Motor neuron (in vitro differentiated cells): Measurements from ENCODE around the gene MARCHF3. TPM values are rescaled to one million over a fixed set of nuclear protein-coding genes. Genes with fewer than 3 reads are reported as not detected.
"Not testable (repeated sequence)": the region's sequence is repeated elsewhere in the genome, so short reads cannot be mapped to it uniquely, and the experiment has no call there.

ENCODE experiments used
- ATAC-seq, 8 experiments: fragments of 200-7000 bp; cut with Tn5 transposase; replicated peaks in 6 of 8; 2 replicates each; pipeline ENCODE4 v1.8.0; 2021; ENCODE audit warnings: mild to moderate bottlenecking in 8 of 8, moderate library complexity in 8 of 8
- H3K27ac ChIP-seq, 2 donors: fragments of 250-450 bp; sonication (Bioruptor Pico); 2 replicates each; pipeline ENCODE4 v1.9.0; 2021; ENCODE audit warnings: antibody characterized with exemption in 2 of 2, mild to moderate bottlenecking in 2 of 2, moderate library complexity in 1 of 2
- H3K4me1 ChIP-seq, 2 donors: fragments of 250-450 bp; sonication (Bioruptor Pico); replicated peaks in 1 of 2; 2 replicates each; pipeline ENCODE4 v1.6.1; 2021; ENCODE audit warnings: antibody characterized with exemption in 2 of 2, mild to moderate bottlenecking in 2 of 2, moderate library complexity in 1 of 2
- H3K4me3 ChIP-seq, 5 donors: fragments of 250-450 bp; sonication (Bioruptor Pico); 2 replicates each; pipeline ENCODE4 v1.9.0; 2021; ENCODE audit warnings: antibody characterized with exemption in 5 of 5, mild to moderate bottlenecking in 5 of 5, moderate library complexity in 4 of 5
- WGBS, 10 experiments: fragments of 450-650 bp; shearing (Covaris generic); methylation state at CpG; one replicate each; pipeline ENCODE4 v1.0.0; 2022; 5-methylcytosine and 5-hydroxymethylcytosine counted together
- in situ Hi-C, 9 experiments: fragments of 400-800 bp; cut with MboI; loops; one replicate each; pipeline ENCODE4 v1.15.0; 2021; ENCODE audit warnings: low sequenced_read_pairs in 9 of 9, low pct_unique_long_range_greater_than_20kb in 2 of 9; ENCODE audit not compliant: unreplicated experiment in 9 of 9
- total RNA-seq, 8 experiments: library from RNA; unstranded; fragments of 300-600 nt; gene quantifications; 2 replicates each; pipeline versions ENCODE4 v1.2.3 to v1.2.4, GENCODE V29; 2022

The MARCHF3 gene
- total RNA-seq, 8 experiments from 2014 or later, result 2.4 to 21.4 (median 4.4) TPM

- H3K4me3 ChIP-seq, result no peak overlapping the region
- no peak overlapping the region for H3K27ac ChIP-seq
- in situ Hi-C loops, result no loop called here
- WGBS, 10 experiments, result 0 to 100% (median 40%) methylated on average over 1 to 2 of the region's 2 CpGs; no CpG with 5 or more reads in 3 of the 10 experiments
- H3K4me1 ChIP-seq, result peaks cover under 1 to 4% of the 10 kb centered on the region in 2 donors
- ATAC-seq, result peak in 1 of 8 experiments; percentile 24
Measured at GRCh38 chr5:127063257-127063913, 33.0 kb upstream of the MARCHF3 start.

DNA sequence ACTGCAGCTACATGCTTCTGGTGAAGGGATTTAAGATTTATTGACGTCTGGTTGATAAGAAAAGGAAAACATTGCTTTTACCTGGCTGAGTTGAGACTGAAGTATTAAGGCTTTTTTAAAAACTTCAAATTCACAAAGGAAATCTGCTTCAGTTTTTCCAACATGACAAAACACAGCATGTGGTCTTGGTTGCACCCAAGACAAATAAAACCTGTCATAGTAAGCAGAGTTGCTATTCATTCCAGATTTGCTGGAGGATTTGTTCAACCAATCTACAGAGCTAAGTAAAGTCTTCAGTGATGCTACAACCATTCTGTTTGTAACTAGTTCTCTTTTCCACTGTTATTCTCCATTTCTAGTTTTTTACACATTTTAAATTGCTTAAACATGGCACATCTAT lies 31.6 kb upstream of the MARCHF3 start:
- in situ Hi-C loops, result no loop called here
- Histone ChIP-seq H3K4me3 (no peak overlapping the region), H3K27ac (no peak overlapping the region), H3K4me1 (peaks cover 0 to 4% of the 10 kb centered on the region in 2 donors)
- 18 to 100% (median 94%) methylated on average over 1 of the region's 1 CpG; no CpG with 5 or more reads in 2 of the 10 experiments for WGBS, 10 experiments
- no peak for ATAC-seq

GRCh38 chr5:127061537-127061936 lies 31.2 kb upstream of the MARCHF3 start:
- H3K27ac ChIP-seq, result no peak overlapping the region
- 0 to 73% (median 60%) methylated on average over 1 of the region's 1 CpG; no CpG with 5 or more reads in 2 of the 10 experiments for WGBS, 10 experiments
- H3K4me1 ChIP-seq, result peaks cover 0 to 4% of the 10 kb centered on the region in 2 donors
- no peak for ATAC-seq
- in situ Hi-C loops, result no loop called here
- H3K4me3 ChIP-seq, result no peak overlapping the region

DNA sequence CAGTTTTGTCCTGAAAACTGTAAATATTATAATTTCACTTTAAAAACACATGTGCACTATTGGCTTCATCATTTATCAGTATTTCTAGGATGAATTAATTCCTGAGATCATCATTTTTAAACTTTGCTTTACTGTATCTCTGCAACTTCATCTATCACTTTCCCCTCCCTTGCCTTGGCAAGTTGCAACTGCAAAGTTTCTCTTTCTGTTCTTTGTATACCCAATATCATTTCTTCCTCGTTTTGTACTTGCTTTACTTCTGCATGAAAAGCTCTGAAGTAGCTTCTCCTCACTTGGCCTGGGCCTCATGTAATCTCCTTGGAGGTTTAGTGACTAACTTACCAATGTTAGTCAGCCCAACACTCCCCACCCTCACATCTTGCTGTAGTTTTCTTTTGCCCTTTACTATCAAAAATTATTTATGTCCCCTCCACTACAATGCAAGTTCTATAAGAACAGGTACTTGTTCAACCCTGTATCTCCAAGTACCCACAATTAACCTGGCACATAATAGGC lies 30.2 kb upstream of the MARCHF3 start:
- in situ Hi-C loops, result no loop called here
- ATAC-seq, result no peak
- Histone ChIP-seq H3K4me1 (peaks cover 0 to 4% of the 10 kb centered on the region in 2 donors), H3K27ac (no peak overlapping the region), H3K4me3 (no peak overlapping the region)
- 14 to 63% (median 40%) methylated on average over 1 of the region's 1 CpG; no CpG with 5 or more reads in 1 of the 10 experiments for WGBS, 10 experiments

DNA sequence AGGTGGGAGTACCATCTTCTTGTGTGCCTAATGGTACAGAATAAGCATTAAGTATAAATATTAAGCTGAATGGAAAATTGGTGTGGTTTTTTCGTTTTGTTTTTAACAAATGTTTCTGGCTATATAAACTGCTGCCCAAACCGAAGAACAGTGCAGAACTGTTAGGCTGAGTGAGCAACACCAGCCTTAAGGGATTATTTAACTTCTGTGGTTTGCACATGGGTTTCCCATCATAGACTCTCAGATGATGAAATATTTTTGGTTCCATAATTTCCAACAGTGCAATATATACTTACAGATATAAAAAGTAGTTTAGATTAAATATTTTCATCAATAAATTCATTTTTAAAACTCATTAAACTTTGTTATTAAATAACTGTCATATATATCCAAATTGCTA lies 26.5 kb upstream of the MARCHF3 start:
- H3K4me3 ChIP-seq, result no peak overlapping the region
- in situ Hi-C loops, result no loop called here
- WGBS, 10 experiments, result 6 to 100% (median 50%) methylated on average over 1 to 2 of the region's 2 CpGs
- no peaks in the 10 kb centered on the region for H3K4me1 ChIP-seq
- ATAC-seq, result no peak
- H3K27ac ChIP-seq, result no peak overlapping the region

DNA sequence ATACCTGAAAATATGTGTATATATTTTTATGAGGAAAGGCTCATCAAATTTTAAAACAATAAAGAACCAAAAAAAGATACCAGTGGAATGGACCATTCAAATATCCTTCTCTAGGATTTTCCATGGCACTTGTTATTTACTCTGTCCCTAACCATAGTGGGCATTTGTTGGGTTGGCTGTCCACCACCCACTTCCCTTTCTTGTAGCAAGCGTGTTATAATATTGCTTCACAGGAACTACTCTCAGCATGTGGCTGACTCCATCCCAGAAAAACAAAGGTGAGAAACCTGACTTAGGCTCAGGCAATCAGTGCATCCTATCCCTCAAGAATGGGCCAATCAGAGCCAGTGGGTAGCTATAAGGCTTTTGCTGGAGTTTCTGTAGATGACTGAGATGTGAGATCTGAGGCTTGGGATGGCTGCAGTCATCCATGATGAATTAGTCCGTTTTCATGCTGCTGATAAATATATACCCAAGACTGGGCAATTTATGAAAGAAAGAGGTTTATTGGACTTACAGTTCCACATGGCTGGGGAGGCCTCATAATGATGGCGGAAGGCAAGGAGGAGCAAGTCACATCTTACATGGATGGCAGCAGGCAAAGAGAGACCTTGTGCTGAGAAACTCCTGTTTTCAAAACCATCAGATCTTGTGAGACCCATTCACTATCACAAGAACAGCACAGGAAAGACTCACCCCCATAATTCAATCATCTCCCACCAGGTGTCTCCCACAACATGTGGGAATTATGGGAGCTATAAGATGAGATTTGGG lies 25.7 kb upstream of the MARCHF3 start:
- no peak for ATAC-seq
- Histone ChIP-seq H3K4me3 (no peak overlapping the region), H3K27ac (no peak overlapping the region), H3K4me1 (no peaks in the 10 kb centered on the region)
- 60 to 100% (median 86%) methylated on average over 1 to 3 of the region's 3 CpGs; no CpG with 5 or more reads in 1 of the 10 experiments for WGBS, 10 experiments
- in situ Hi-C loops, result no loop called here

DNA sequence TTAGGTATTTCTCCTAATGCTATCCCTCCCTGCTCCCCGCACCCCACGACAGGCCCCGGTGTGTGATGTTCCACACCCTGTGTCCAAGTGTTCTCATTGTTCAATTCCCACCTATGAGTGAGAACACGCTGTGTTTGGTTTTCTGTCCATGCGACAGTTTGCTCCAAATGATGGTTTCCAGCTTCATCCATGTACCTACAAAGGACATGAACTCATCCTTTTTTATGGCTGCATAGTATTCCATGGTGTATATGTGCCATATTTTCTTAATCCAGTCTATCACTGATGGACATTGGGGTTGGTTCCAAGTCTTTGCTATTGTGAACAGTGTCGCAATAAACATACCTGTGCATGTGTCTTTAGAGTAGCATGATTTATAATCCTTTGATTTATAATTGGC lies 23.2 kb upstream of the MARCHF3 start:
- H3K27ac ChIP-seq, in situ Hi-C loops, H3K4me3 ChIP-seq, H3K4me1 ChIP-seq, ATAC-seq: not testable (repeated sequence)
- 50 to 100% (median 94%) methylated on average over 1 to 5 of the region's 6 CpGs for WGBS, 10 experiments

DNA sequence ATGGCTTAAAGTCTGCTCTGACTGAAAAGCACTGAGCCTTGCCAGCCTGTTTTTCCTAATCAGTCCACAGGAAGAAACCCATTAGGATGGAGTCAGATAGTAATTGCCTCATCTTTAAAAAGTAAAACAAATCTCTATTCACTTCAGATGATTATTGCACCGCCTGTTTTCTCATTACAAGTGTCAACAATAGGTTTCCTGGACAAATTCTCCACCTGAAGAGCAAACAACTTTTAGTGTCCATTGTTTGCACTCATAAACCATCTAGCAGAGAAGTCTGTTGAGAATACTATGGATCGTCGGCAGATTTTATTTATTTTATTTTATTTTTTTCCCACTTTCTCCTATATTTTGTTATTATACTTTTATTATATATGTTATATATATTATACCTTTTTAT lies 22.7 kb upstream of the MARCHF3 start:
- Histone ChIP-seq H3K27ac (no peak overlapping the region), H3K4me3 (no peak overlapping the region), H3K4me1 (no peaks in the 10 kb centered on the region)
- in situ Hi-C loops, result no loop called here
- 82 to 100% (median 92%) methylated on average over 2 to 3 of the region's 3 CpGs; no CpG with 5 or more reads in 1 of the 10 experiments for WGBS, 10 experiments
- no peak for ATAC-seq

- in situ Hi-C loops, result no loop called here
- Histone ChIP-seq H3K4me3 (no peak overlapping the region), H3K4me1 (no peaks in the 10 kb centered on the region), H3K27ac (no peak overlapping the region)
- WGBS, 10 experiments, result 56 to 88% (median 78%) methylated on average over 1 of the region's 1 CpG; no CpG with 5 or more reads in 5 of the 10 experiments
- ATAC-seq, result no peak
Measured at GRCh38 chr5:127051591-127051990, 21.2 kb upstream of the MARCHF3 start.

GRCh38 chr5:127046343-127047072 lies 16.1 kb upstream of the MARCHF3 start:
- no peak for ATAC-seq
- in situ Hi-C loops, result no loop called here
- Histone ChIP-seq H3K27ac (no peak overlapping the region), H3K4me1 (no peaks in the 10 kb centered on the region), H3K4me3 (no peak overlapping the region)
- 60 to 100% (median 82%) methylated on average over 1 to 4 of the region's 4 CpGs; no CpG with 5 or more reads in 2 of the 10 experiments for WGBS, 10 experiments

GRCh38 chr5:127042593-127042992 lies 12.2 kb upstream of the MARCHF3 start:
- 60 to 100% (median 91%) methylated on average over 1 to 2 of the region's 2 CpGs; no CpG with 5 or more reads in 1 of the 10 experiments for WGBS, 10 experiments
- H3K27ac ChIP-seq, result no peak overlapping the region
- no peak overlapping the region for H3K4me3 ChIP-seq
- in situ Hi-C loops, result no loop called here
- no peaks in the 10 kb centered on the region for H3K4me1 ChIP-seq
- no peak for ATAC-seq

- 29 to 100% (median 82%) methylated on average over 1 to 3 of the region's 3 CpGs for WGBS, 10 experiments
Measured at GRCh38 chr5:127041571-127041970, 11.2 kb upstream of the MARCHF3 start.

More at GRCh38 chr5:127041571-127041970, 11.2 kb upstream of the MARCHF3 start:
- in situ Hi-C loops, result no loop called here
- H3K4me3 ChIP-seq, result no peak overlapping the region
- ATAC-seq, result peak in 2 of 8 experiments; percentile 48 to 61
- no peak overlapping the region for H3K27ac ChIP-seq
- no peaks in the 10 kb centered on the region for H3K4me1 ChIP-seq
